CD14-positive monocyte (primary cell): ENCODE data around the gene NFKBIE. TPM values are rescaled to one million over a fixed set of nuclear protein-coding genes. Genes with fewer than 3 reads are reported as not detected.

Experiments used
- DNase-seq, 3 donors: peaks; one replicate each; pipeline ENCODE4 v3.0.0-alpha.2; 2011 to 2022
- H2AFZ ChIP-seq: 2 replicates; pipeline ENCODE4 v1.6.0; 2012; ENCODE audit warnings: mild to moderate bottlenecking, low read depth, low read length, inconsistent platforms; ENCODE audit not compliant: insufficient read depth, poor library complexity, severe bottlenecking
- H3K27ac ChIP-seq, 2 donors: 1 replicate in 1 of 2; 2 replicates in 1 of 2; pipeline ENCODE4 v1.5.1; 2012 to 2013; ENCODE audit warnings: low read length in 2 of 2, control low read depth in 1 of 2, inconsistent platforms in 1 of 2, low read depth in 1 of 2, mild to moderate bottlenecking in 1 of 2
- H3K27me3 ChIP-seq, 2 donors: one replicate each; pipeline versions ENCODE4 v1.6.0 to v1.6.1; 2011 to 2013; ENCODE audit warnings: low read length in 2 of 2; ENCODE audit not compliant: control insufficient read depth in 2 of 2, insufficient read depth in 2 of 2
- H3K36me3 ChIP-seq, 2 donors: replicated peaks in 1 of 2; 1 replicate in 1 of 2; 2 replicates in 1 of 2; pipeline versions ENCODE4 v1.5.1 to v1.6.1; 2012 to 2013; ENCODE audit warnings: low read length in 2 of 2, control low read depth in 1 of 2, inconsistent platforms in 1 of 2, mild to moderate bottlenecking in 1 of 2; ENCODE audit not compliant: insufficient read depth in 2 of 2, control insufficient read depth in 1 of 2
- H3K4me1 ChIP-seq, 2 donors: 1 replicate in 1 of 2; 2 replicates in 1 of 2; pipeline versions ENCODE4 v1.5.1 to v1.6.1; 2012 to 2013; ENCODE audit warnings: low read length in 2 of 2, control low read depth in 1 of 2, inconsistent platforms in 1 of 2, mild to moderate bottlenecking in 1 of 2, moderate library complexity in 1 of 2; ENCODE audit not compliant: insufficient read depth in 2 of 2, control insufficient read depth in 1 of 2
- H3K4me2 ChIP-seq: replicated peaks from 2 replicates; pipeline ENCODE3; 2012; ENCODE audit warnings: low read length, moderate library complexity, mild to moderate bottlenecking; ENCODE audit not compliant: poor library complexity, severe bottlenecking; ENCODE audit errors: extremely low read depth
- H3K4me3 ChIP-seq, 3 experiments: fragments of 200-600 bp in 1 of 3; sonication (generic) in 1 of 3; replicated peaks in 1 of 3; 1 replicate in 2 of 3; 2 replicates in 1 of 3; pipeline ENCODE4 v1.5.1; 2011 to 2013; ENCODE audit warnings: low read length in 3 of 3, mild to moderate bottlenecking in 3 of 3, control low read depth in 2 of 3, low read depth in 2 of 3, inconsistent platforms in 1 of 3, moderate library complexity in 1 of 3
- H3K79me2 ChIP-seq: 2 replicates; pipeline ENCODE4 v1.6.0; 2012; ENCODE audit warnings: mild to moderate bottlenecking, control low read depth, inconsistent platforms, low read length, moderate library complexity; ENCODE audit not compliant: insufficient read depth
- H3K9ac ChIP-seq: 2 replicates; pipeline ENCODE4 v1.6.0; 2017; ENCODE audit warnings: low read length, mild to moderate bottlenecking; ENCODE audit not compliant: insufficient read depth, poor library complexity, severe bottlenecking
- H3K9me3 ChIP-seq, 2 donors: replicated peaks in 1 of 2; 1 replicate in 1 of 2; 2 replicates in 1 of 2; pipeline versions ENCODE4 v1.5.1 to v1.6.1; 2012 to 2013; ENCODE audit warnings: low read length in 2 of 2, control low read depth in 1 of 2; ENCODE audit not compliant: control insufficient read depth in 1 of 2, insufficient read depth in 1 of 2
- H4K20me1 ChIP-seq: 2 replicates; pipeline ENCODE4 v1.6.0; 2012; ENCODE audit warnings: mild to moderate bottlenecking, low read length, control low read depth, moderate library complexity; ENCODE audit not compliant: insufficient read depth
- H3K27ac Mint-ChIP-seq, 7 donors: one replicate each; pipeline ENCODE4 v1.8.0; 2020; ENCODE audit warnings: mild to moderate bottlenecking in 7 of 7, mixed read lengths in 7 of 7, moderate library complexity in 6 of 7, inconsistent platforms in 2 of 7
- H3K27me3 Mint-ChIP-seq, 3 donors: one replicate each; pipeline ENCODE4 v1.8.0; 2021 to 2022; ENCODE audit warnings: low read depth in 3 of 3, mild to moderate bottlenecking in 3 of 3, mixed read lengths in 3 of 3, moderate library complexity in 3 of 3, inconsistent platforms in 1 of 3
- H3K36me3 Mint-ChIP-seq, 2 donors: one replicate each; pipeline ENCODE4 v1.8.0; 2020; ENCODE audit warnings: mixed read lengths in 2 of 2, inconsistent platforms in 1 of 2, mild to moderate bottlenecking in 1 of 2
- H3K4me1 Mint-ChIP-seq: one replicate; pipeline ENCODE4 v1.8.0; 2020; ENCODE audit warnings: mild to moderate bottlenecking, mixed read lengths
- H3K4me3 Mint-ChIP-seq, 2 donors: one replicate each; pipeline ENCODE4 v1.8.0; 2020; ENCODE audit warnings: mild to moderate bottlenecking in 2 of 2, mixed read lengths in 2 of 2, moderate library complexity in 1 of 2
- H3K9me3 Mint-ChIP-seq, 7 donors: one replicate each; pipeline ENCODE4 v1.8.0; 2020 to 2022; ENCODE audit warnings: mixed read lengths in 7 of 7, mild to moderate bottlenecking in 6 of 7, moderate library complexity in 6 of 7, inconsistent platforms in 2 of 7
- CTCF ChIP-seq: fragments of 200-600 bp; IDR thresholded peaks from one replicate; pipeline ENCODE4 v1.8.0; 2022; ENCODE audit warnings: antibody characterized with exemption, mild to moderate bottlenecking
- WGBS: methylation state at CpG from one replicate; pipeline ENCODE4 v1.1.5; 2013; ENCODE audit warnings: missing lambda C conversion rate; ENCODE audit not compliant: insufficient coverage; 5-methylcytosine and 5-hydroxymethylcytosine counted together
- intact Hi-C, 2 donors: fragments of 100-400 bp; cut with micrococcal nuclease; formaldehyde crosslinking; loops; one replicate each; pipeline versions ENCODE4 v1.15.0 to v1.15.1; 2023
- polyA plus RNA-seq, 3 donors: library from polyadenylated mRNA; depleted of rRNA in 1 of 3; unstranded in 2 of 3; stranded (reverse) in 1 of 3; fragments of 300-500 nt in 2 of 3; fragments of >200 nt in 1 of 3; fragmentation: Illumina TruSeq in 2 of 3; gene quantifications; 1 replicate in 2 of 3; 2 replicates in 1 of 3; pipeline ENCODE4 v1.2.3, GENCODE V29; 2012 to 2021

The NFKBIE gene
- polyA plus RNA-seq, 3 donors = 19.9 to 108 (median 23.2) TPM

GRCh38 chr6:44230034-44230675 is 35.2 kb downstream of the NFKBIE start:
- H2AFZ ChIP-seq = no peak overlapping the region
- peaks cover 50% of the 10 kb centered on the region for H3K4me1 Mint-ChIP-seq
- H3K36me3 ChIP-seq = peaks cover 5 to 14% of the 10 kb centered on the region in 2 donors
- no peak overlapping the region for H3K4me2 ChIP-seq
- TF ChIP-seq CTCF = no peak
- no peaks in the 10 kb centered on the region for H4K20me1 ChIP-seq
- intact Hi-C loops = no loop called here
- H3K27me3 ChIP-seq = no peaks in the 10 kb centered on the region
- H3K9me3 ChIP-seq = no peaks in the 10 kb centered on the region
- peaks cover 11% of the 10 kb centered on the region for H3K79me2 ChIP-seq
- peaks cover 34% of the 10 kb centered on the region in 2 donors for H3K4me1 ChIP-seq
- H3K9me3 Mint-ChIP-seq = peaks cover 0 to 1% (median 0%) of the 10 kb centered on the region in 7 donors
- H3K27ac Mint-ChIP-seq = no peak overlapping the region
- H3K4me3 Mint-ChIP-seq = no peak overlapping the region
- no peak overlapping the region for H3K9ac ChIP-seq
- no peak overlapping the region for H3K4me3 ChIP-seq
- H3K36me3 Mint-ChIP-seq = peaks cover 17 to 32% of the 10 kb centered on the region in 2 donors
- no peak for DNase-seq
- WGBS = no CpG with 5 or more reads among the region's 10 CpGs
- H3K27ac ChIP-seq = no peak overlapping the region
- H3K27me3 Mint-ChIP-seq = peaks cover 0 to 3% (median 0%) of the 10 kb centered on the region in 3 donors

- Histone ChIP-seq H3K79me2 (peaks cover 15% of the 10 kb centered on the region), H3K36me3 (peaks cover 5 to 14% of the 10 kb centered on the region in 2 donors), H3K4me1 (peaks cover 36 to 37% of the 10 kb centered on the region in 2 donors), H4K20me1 (peaks cover under 1% of the 10 kb centered on the region), H3K9ac (no peak overlapping the region), H3K4me2 (no peak overlapping the region), H3K27ac (no peak overlapping the region), H2AFZ (no peak overlapping the region), H3K9me3 (no peaks in the 10 kb centered on the region), H3K27me3 (no peaks in the 10 kb centered on the region), H3K4me3 (no peak overlapping the region)
- H3K27me3 Mint-ChIP-seq = peaks cover 0 to 3% (median 2%) of the 10 kb centered on the region in 3 donors
- no peak for DNase-seq
- H3K27ac Mint-ChIP-seq = no peak overlapping the region
- 94% methylated on average over 11 of the region's 11 CpGs for WGBS
- no peak for TF ChIP-seq CTCF
- H3K36me3 Mint-ChIP-seq = peaks cover 17 to 32% of the 10 kb centered on the region in 2 donors
- no peak overlapping the region for H3K4me3 Mint-ChIP-seq
- peaks cover 54% of the 10 kb centered on the region for H3K4me1 Mint-ChIP-seq
- H3K9me3 Mint-ChIP-seq = peaks cover 0 to 1% (median 0%) of the 10 kb centered on the region in 7 donors
- intact Hi-C loops = no loop called here
These were observed 35.8 kb downstream of the NFKBIE start for GRCh38 chr6:44229376-44230033.
